Measurements from ENCODE around the gene RCAN2.

RCAN2 gene

DNA sequence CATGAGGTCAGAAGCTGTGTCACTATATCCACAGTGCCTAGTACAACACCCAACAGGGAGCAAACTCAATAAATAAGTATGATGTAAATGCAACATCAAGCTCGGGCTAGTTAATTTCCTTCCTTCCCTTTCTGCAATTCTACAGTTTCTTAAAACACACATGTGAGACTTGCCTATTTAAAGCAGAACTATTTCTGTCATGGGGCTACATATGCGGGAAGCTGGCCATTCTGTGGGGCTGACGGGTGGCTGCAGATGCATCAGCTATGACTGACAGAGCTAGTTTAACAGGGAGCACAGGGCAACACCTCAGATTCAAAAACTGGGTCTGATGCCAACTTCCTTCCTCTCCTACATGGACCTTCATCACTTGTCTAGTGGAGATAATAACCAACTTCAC, 202.4 kb downstream of the RCAN2 start:
- no peak for DNase-seq

DNA sequence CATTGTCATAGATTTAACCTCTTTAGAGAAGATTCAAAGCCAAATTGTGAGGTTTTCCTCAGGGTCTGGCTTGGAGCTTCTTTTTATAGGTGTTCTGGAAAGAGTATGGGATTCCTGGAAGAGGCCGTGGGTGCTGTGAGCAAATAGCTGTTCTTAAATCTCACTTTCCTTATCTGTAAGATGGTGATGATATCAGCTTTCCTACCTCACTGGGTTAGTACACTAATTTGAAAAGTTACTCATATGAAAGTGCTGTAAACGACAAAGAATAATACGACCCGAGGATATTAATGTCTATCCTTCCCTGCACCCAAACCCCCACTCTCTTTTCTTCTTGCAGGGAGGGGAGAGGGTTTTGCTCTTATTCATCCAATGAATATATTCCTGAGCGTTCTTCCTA, 203.6 kb downstream of the RCAN2 start:
- no peak for DNase-seq

DNA sequence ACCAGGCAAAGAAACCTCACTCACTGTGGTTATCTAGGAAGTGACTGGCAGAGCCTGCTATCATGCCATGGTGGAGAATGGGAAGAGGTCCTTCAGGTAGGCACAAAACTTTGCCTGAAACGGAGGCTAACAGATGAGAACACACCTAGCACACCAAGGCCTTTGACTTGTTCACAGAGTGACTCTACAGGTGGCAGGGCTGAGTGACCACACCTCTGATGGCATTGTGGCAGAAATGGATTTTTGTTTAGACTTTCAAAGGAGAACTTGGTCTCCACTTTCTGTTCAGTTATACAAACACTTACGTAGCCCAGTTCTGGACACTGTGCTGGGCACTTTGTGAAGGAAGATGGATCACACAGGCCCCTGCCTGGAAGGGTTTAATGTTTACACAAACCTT, 204.2 kb downstream of the RCAN2 start:
- no peak for DNase-seq

DNA sequence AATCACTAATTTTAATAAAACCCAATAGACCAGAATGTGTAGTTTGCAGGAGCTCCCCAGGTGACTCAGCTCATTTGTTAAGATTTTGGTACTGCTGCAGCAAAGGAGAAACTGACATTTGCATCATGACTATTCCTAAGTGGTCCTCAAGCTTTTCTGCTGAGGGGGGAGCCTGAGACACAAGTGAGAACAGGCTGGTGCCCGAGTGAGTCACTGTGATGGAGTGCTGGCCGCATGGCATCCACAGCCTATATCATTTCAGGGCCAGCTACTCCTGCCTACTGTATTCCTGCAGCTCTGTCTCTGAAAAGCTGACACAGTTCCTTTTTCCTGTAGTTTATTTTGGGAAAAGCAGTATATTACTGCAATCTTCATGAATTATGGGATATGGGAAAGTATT, 206.8 kb downstream of the RCAN2 start:
- DNase-seq = no peak

DNA sequence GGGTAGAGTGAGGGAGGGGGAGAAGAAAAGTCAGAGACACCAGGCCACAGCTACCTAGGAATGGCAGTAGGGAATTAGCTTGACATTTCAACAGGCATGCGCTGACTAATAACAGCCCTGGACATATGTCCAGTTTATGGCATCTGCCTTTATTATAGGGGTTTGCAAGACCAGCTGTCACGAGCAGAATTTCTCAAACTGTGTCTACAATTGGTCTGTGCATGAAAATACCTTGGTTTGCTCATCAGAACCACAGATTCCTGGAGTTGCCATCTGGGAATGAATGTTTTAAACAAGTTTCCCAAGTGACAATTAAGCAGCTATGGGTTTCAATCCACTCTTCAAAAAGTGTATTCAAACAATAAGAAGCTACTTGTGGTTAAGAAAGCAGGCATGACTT, 210.1 kb downstream of the RCAN2 start:
- no peak for DNase-seq

DNA sequence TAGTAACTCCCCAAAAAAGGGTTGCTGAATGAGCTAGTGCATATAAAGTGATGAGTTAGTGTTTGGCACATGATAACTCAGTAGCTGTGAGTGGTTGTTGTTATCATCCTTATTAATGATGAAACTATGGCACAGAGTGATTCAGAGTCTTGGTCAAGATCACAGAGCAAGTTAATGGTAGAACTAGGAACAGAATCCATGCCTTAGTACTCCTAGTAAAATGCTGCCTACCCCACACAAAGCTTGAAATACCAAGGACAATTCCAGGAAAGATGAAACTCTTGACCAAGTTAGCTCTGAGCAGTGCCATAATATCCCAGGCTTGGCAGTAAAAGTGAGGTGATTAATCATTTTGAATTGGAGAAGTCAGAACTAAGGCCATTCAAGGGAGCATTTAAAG, 211.4 kb downstream of the RCAN2 start:
- no peak for DNase-seq

DNA sequence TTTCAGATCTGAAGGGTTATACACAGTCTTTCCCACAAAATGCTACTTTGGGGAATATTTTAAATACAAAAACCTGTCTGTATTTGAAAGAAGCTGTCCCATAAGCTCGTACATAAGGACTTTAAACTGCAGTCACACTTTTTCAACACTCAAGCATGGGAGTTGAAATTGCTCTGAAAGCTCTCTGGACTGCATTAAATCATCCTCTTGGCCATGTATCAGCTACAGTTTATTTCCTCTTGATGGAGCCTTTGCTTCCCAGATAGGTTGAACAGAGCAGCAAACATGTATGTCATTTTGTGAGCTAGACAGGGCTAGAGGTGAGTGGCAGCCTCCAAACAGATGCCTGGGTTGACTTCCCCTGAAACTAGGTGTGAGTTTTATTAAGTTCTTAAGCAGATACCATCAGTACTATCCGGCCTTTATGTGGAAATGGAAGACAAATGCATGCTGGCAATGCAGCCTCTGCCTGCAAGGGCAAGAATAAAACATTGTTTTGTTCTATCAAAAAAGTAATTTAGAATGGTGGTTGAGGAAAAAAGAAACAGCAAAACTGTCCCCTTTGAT, 214.6 kb downstream of the RCAN2 start:
- DNase-seq = no peak

DNA sequence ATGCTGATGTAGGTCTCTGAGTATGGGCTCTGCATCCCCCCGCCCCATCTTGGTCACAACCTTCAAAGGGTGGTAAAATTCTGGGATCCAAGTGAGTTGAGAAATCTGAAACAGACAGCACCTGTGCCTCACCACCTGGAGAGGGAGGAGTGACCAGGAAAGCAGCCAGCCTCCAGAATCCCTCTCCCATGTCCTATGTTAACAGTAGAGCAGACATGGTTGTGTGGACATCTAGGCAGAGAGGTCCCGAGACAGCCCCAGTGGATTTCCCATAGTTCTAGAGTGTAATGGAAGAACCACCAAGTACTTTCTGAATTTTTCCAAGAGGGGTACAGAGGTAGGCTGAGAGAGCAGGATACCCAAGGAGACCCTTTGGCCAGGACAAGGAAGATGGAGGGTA, 216.7 kb downstream of the RCAN2 start:
- no peak for DNase-seq

DNA sequence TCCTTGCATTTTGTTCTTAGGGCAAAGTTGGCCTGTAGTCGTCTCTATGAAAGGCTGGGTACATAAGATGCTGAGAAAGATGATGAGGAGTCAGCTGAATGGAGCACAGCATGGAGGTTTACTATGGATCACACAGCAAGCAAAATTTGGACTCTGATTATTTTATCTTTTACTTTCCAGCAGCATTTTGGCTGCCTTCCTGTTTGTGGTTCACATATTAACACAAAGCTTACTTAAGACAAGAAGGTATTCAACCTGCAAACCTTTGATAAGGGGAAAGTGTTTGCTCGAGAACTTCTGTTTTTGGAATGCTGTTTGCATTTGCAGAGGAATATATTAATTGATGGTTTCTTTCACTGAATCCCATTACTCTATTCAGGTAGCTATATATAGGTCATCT, 217.3 kb downstream of the RCAN2 start:
- no peak for DNase-seq

DNA sequence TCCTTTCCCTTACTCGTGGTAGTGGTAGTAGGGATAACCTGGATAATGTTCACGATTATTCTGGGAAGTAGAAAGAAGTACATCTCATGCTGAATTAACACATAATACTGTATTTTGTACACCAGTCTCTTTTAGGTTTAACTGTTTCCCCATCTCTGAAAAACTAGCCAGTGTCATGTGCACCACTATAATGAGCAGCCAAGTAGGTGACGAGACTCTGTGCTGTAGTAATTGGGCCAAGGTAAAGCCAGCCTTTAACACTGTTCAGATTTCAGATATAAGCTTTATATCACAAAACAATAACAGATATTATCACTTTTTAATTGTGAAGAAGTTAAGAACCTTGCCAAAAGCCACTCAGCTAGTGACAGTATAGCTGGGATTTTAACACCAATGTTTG, 219.5 kb downstream of the RCAN2 start:
- DNase-seq = no peak

DNA sequence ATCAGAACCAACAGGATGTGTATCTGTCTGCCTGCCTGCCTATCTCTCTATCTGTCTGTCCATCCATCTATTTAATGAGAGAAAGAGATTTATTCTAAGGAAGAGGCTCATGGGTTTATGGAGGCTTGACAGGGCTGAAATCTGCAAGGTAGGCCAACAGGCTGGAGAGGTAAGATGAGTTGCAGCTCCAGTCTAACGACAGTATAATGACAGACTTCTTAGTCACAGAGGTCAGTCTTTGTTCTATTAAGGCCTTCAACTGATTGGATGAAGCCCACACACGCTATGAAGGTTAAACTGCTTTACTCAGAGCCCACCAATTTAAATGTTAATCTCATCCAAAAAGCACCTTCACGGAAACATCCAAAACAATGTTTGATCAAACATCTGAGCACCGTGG, 220.1 kb downstream of the RCAN2 start:
- no peak for DNase-seq

DNA sequence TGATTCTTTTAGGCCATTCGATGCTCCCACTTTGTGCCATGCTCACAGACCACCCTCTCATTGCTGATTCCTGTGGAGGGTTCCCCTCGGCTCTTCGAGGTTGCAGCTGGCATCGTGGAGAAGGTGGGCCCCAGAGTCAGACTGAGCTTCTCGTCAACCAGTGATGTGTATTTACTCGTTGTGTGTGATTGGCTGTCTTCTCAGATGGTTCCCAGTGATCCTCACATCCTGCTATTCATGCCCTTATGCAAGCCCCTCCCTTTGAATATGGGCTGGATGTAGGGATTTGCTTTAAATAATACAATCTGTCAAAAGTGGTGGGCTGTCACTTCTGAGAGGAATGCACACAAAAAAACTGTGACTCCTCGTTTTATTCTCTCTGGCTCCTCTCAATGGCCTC, 220.9 kb downstream of the RCAN2 start:
- no peak for DNase-seq

DNA sequence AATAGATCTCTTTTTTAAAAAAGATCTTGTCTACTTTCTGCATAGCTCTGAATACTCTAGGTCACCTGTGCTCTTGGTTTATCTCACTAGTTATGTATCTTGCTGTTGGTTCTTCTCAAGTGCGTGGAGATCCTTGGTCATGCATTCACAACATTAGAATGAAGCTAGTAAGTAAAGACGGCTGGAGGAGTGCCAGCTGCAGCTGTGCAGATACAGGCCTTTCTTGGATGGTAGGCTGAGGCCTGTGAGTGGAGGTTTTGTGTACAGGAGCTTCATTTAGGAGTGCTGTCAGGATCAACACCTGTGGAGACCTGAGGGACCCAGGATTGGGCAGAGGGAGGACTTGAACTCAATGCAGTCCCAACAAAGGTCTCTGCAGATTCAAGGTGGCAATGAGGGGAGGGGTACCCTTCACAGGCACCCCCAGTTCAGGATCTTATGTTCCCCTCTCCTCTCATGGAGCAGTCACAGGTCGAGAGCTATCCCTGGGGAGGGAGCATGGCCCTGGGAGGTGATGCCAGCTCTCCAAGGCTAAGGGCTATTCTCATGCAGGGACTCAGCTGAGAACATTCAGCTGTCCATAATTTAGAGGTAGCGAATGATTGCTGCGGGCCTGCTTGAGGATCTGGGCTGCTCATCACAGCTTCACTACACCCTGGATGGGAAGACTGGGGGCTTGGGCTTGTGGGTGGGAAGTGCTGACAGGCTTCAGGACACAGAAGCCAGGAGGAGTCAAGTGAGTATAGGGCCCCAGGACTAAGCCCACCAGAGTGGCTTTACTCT, 221.6 kb downstream of the RCAN2 start:
- no peak for DNase-seq

DNA sequence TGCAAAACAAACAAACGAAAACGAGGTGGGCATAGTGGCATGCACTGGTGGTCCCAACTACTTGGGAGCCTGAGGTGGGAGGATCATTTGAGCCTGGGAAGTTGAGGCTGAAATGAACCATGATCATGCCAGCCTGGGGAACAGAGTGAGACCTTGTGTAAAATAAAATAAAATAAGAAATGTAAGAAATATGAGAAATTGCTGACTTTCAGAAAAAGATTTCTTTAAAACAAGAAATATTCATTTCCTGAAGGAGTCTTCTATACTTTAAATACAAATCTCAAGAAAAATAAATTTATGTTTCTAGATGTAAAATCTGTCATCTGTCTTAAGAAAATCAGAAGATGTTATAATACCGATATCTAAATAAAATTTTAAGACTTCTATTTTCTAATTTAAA, 223.7 kb downstream of the RCAN2 start:
- DNase-seq = no peak

DNA sequence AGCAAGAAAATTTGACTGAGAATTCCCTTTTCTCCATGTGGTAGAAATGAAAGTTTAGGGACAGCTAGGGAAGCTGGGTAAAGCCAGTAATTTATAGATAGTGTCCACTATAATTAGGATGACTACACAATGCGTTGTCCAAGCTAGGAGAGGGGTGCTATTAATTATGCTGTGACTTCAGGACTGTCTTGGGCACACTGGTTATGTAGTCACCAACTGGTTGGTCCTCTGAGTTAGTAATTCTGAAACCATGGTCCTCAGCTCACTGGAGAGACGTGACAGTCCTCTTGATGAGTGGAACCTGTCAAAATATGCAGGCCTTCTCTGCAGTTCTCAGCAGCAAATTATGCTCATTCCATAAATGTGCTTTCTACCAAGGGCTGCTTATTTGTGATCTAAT, 225.9 kb downstream of the RCAN2 start:
- DNase-seq = no peak

DNA sequence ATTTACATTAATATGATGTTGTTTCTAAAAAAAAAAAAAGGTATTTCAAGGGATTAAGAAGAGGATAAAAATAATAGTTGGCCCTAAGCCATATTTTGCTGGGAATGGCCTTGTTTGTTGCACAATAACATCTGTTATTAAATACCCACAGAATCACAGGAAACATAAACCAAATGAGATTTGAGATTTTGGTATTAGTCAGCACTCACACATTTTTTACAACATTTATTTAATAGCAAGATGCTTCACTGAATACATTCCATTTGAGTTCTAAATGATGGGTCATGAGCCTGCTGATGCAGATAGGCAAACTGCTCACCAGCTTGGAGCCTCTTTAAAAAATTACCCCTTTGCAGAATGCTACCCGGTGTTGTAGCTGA, 227.6 kb downstream of the RCAN2 start:
- DNase-seq = no peak

DNA sequence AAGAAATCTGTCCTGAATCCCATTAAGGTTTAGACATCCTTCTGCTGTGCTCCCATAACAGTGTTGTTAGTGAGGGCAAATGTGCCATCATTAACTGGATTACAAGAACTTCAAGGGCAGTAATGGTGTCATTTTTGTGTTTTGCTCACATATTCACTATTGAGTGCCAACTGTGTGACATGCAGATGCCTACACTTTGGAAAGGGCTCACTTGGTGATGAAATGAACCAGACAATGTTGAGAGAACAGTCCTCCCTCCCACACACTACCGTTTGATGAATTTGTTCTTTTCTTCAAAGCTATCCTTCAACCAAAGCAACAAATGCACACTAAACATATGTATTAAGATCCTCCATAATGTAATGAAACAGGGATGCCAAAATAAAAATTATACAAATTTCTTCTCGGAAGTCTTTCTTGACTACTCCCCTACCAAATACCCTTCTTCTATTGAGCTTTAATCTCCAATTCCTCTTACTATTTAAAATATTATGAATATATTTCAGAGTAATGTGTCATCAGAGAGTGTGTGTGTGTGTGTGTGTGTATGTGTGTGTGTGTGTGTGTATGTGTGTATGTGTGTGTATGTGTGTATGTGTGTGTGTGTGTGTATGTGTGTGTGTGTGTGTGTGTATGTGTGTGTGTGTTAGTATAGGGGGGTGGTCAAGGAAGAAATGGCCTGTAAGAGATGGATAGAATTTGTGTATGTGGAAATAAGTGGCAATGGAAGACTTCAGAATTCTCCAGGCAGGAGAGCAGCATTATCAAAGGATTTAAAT, 228.1 kb downstream of the RCAN2 start:
- DNase-seq = no peak

DNA sequence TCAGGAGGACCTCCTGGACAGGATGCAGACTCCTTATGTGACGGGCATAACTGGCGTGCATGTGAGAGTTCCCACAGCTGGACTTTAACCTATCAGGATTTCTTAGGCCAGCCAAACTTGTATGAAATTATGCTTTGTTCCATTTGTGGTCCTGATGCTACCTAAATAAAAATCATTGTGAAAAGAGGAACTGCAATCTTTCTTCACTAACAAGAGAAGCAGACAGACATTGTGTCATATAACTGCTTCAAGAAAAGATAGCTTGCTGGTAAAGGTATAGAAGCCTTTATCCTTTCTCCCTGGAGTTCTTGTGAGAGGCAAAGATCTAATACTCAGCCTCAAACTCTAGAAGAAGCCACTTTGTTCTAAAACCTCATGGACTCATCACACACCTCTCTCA, 233.0 kb downstream of the RCAN2 start:
- no peak for DNase-seq

DNA sequence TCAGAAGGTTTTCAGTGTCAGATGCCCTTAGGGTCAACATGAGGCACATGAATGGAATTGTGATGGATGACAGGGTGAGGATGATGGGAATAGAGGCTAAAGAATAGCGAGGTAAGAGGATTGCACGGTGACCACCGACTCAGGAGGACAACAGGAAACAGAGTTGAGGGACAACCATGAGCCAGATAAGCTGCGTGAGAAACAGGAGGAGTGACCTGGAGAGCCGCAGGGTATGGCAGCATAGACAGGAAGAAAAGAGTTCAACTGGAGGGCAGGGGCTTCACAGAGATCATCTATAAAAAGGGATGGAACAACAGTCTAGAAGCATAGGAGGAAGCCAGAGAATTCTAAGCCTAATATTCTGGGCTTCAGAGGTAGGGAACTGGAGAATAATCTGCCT, 235.7 kb downstream of the RCAN2 start:
- DNase-seq = no peak

DNA sequence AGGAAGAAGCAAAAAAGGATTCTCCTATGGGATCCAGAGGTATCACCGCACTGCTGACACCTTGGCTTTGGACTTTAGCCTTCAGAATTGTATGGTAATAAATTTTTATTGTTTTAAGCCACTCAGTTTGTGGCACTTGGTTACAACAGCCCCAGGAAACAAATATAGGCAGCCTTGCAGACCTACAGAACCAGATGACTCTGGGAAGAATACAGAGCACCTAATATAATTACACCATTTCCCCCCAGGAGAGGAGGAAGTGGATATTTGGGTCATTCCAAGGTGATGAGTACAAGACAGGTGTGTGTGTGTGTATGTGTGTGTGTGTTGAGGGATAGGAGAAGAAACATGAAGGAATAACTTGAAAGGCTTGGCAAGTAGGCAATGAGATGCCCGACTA, 236.3 kb downstream of the RCAN2 start:
- DNase-seq = no peak

DNA sequence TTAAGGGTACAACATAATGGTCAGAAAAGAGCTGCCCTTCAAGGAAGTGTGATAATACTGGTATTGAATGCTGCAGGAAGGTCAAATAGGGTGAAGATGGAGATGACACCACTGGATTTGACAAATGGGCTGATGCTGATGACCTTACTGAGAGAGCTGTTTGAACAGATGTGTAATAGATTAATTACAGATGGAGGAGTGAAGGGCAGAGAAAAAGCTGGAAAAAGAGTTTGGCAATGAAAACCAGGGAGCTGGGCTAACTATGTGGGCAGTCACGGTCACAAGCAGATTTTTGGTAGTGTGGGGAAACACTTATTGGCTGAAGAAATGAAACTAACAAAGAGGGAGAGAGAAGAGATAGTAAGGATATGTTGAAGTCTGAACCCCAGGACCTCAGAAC, 236.9 kb downstream of the RCAN2 start:
- no peak for DNase-seq

DNA sequence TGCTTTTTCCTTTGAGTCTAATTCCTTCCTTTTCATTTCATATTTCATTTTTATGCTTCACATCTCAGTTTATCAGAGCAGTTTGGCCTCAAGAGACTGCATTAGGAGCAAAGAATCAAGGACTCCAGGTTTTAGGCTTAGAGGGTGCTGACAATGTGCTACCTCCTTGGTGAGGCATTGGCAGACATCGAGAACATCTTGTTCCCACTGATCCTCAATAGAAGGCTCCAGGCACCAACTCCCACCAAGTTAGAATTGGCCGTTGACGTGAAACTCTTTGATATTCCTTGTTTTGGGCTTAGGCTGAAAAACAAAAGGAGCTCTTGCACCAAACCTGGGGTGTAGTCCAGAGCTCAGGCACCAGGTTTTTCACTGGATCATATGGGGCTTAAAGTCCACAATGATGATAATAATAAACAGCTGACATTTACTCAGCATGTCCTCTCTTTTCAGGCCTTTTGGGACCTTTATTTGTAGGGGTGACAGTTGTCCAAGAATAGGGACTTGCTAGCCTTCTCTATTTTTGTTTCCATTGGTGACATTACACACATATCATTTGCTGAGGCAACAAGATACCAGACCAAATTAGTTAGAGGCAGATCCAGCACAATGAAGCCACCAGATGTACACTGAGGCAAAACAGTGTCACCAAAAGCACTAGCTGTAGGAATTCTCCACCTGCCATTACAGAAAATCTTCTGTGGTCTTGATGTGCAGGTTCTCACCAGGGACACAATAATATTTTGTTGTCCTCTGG, 239.5 kb downstream of the RCAN2 start:
- DNase-seq = no peak

DNA sequence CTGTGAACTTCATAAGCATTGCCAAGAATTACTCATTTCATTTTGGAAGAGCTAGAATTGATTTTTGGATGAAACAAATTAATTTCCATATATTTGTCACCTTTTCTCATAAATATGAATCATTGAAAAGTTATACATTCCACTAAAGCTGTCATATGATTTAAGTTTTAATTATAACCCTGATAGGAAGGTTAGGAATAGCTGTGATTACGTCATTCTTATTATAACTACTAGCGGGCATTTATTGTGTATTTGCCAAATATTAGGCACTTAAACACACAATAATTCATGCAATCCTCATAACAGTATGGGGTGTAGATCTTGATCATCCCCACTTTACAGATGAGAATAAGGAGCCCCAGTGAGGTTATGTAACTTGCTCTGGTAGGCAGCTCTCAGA, 243.1 kb downstream of the RCAN2 start:
- no peak for DNase-seq

DNA sequence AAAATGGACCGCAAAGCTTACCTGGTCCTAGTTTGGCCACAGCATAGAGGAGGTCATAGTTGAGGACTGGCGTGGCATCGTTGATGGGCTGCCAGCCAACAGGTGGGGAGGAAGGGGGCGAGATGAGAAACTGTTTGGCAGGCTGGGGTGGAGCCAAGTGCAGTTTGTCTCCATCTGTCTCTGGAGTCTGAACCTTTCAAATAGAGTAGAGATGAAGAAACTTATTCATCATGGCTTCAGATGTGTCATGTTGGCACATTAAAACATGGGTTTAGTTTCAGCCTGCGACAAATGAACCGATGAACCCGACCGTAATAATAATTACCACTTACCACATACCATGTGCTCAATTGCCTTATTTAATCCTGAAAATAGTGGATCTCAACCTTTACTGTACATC, 244.5 kb downstream of the RCAN2 start:
- DNase-seq = no peak
